ENCODE data around the gene PCDHGB4.
"Not testable (repeated sequence)": the region's sequence is repeated elsewhere in the genome, so short reads cannot be mapped to it uniquely, and the experiment has no call there.

PCDHGB4 gene

GRCh38 chr5:141387557-141388311 is at the start of gene PCDHGB4:
TSS of gene PCDHGB4 (plus strand) at chr5:141387698. CDS start at chr5:141387885, 187 bp downstream.
- DNase-seq: not testable (repeated sequence)

GRCh38 chr5:141338538-141339306 is 48.8 kb upstream of the PCDHGB4 start, which contains the start of gene PCDHGA2:
TSS of gene PCDHGA2 (plus strand) at chr5:141338760.
- DNase-seq: no peak

GRCh38 chr5:141340781-141341354 is 46.6 kb upstream of the PCDHGB4 start:
- DNase-seq: not testable (repeated sequence)

- DNase-seq: no peak
Measured at GRCh38 chr5:141342773-141343172, 44.7 kb upstream of the PCDHGB4 start.

GRCh38 chr5:141343242-141343952 is 44.1 kb upstream of the PCDHGB4 start, which contains the start of gene PCDHGA3:
TSS of gene PCDHGA3 (plus strand) at chr5:141343829. CDS start at chr5:141344034, 205 bp downstream.
- DNase-seq: no peak

- no peak for DNase-seq
Measured at GRCh38 chr5:141343953-141344463, 43.5 kb upstream of the PCDHGB4 start.

- DNase-seq: no peak
Measured at GRCh38 chr5:141345327-141345726, 42.2 kb upstream of the PCDHGB4 start.

- not testable (repeated sequence) for DNase-seq
Measured at GRCh38 chr5:141346017-141346416, 41.5 kb upstream of the PCDHGB4 start.

GRCh38 chr5:141349917-141350619 is 37.4 kb upstream of the PCDHGB4 start, which contains the start of gene PCDHGB1:
TSS of gene PCDHGB1 (plus strand) at chr5:141350099. CDS start at chr5:141350261, 162 bp downstream.
- DNase-seq: no peak

- DNase-seq: no peak
Measured at GRCh38 chr5:141351591-141351990, 35.9 kb upstream of the PCDHGB4 start.

- DNase-seq: no peak
Measured at GRCh38 chr5:141354900-141355469, 32.5 kb upstream of the PCDHGB4 start, which contains the start of gene PCDHGA4. TSS of gene PCDHGA4 (plus strand) at chr5:141355021. CDS start at chr5:141355108, 87 bp downstream.

GRCh38 chr5:141355641-141356040 is 31.9 kb upstream of the PCDHGB4 start:
- DNase-seq: no peak

GRCh38 chr5:141356133-141356532 is 31.4 kb upstream of the PCDHGB4 start:
- DNase-seq: no peak

GRCh38 chr5:141356950-141357349 is 30.5 kb upstream of the PCDHGB4 start:
- no peak for DNase-seq

- no peak for DNase-seq
Measured at GRCh38 chr5:141359790-141360426, 27.6 kb upstream of the PCDHGB4 start, which contains the start of gene PCDHGB2. TSS of gene PCDHGB2 (plus strand) at chr5:141359994. CDS start at chr5:141360136, 142 bp downstream.

GRCh38 chr5:141360685-141361084 is 26.8 kb upstream of the PCDHGB4 start:
- no peak for DNase-seq

- no peak for DNase-seq
Measured at GRCh38 chr5:141362719-141363118, 24.8 kb upstream of the PCDHGB4 start.

- no peak for DNase-seq
Measured at GRCh38 chr5:141363952-141364660, 23.4 kb upstream of the PCDHGB4 start, which contains the start of gene PCDHGA5. TSS of gene PCDHGA5 (plus strand) at chr5:141364162. CDS start at chr5:141364331, 169 bp downstream.

GRCh38 chr5:141366016-141366896 is 21.2 kb upstream of the PCDHGB4 start:
- no peak for DNase-seq

All from T1000 (cell line).